NCI-H2196 treated with DMSO at 0.1 percent for 48 hours (cell line): Measurements from ENCODE around the gene LONP1.

Source experiments
- DNase-seq: peaks from one replicate; lab custom pipeline; 2025; ENCODE audit not compliant: unreplicated experiment; lab: John Stamatoyannopoulos, UW

LONP1 gene

GRCh38 chr19:5680437-5681368 is 39.2 kb downstream of the LONP1 start, which contains the start of the genes HSD11B1L and MICOS13:
Gene HSD11B1L, plus strand, starts transcription at chr19:5681027. Its CDS starts 3,806 bp downstream, at chr19:5684833.
Gene MICOS13, minus strand, starts transcription at chr19:5680516. Its CDS starts 30 bp downstream, at chr19:5680486.
- DNase-seq: peak; percentile 95

- no peak for DNase-seq
Measured at GRCh38 chr19:5680084-5680436, 39.9 kb downstream of the LONP1 start.

GRCh38 chr19:5679289-5680083 is 40.5 kb downstream of the LONP1 start:
- DNase-seq: no peak

- no peak for DNase-seq
Measured at GRCh38 chr19:5678071-5678718, 41.8 kb downstream of the LONP1 start.

GRCh38 chr19:5677580-5677979 is 42.4 kb downstream of the LONP1 start:
- DNase-seq: no peak

- no peak for DNase-seq
Measured at GRCh38 chr19:5677136-5677535, 42.8 kb downstream of the LONP1 start.

- no peak for DNase-seq
Measured at GRCh38 chr19:5676772-5677105, 43.2 kb downstream of the LONP1 start.

- no peak for DNase-seq
Measured at GRCh38 chr19:5676105-5676771, 43.7 kb downstream of the LONP1 start.

- no peak for DNase-seq
Measured at GRCh38 chr19:5674714-5675113, 45.2 kb downstream of the LONP1 start.

- no peak for DNase-seq
Measured at GRCh38 chr19:5673752-5674151, 46.2 kb downstream of the LONP1 start.

GRCh38 chr19:5672708-5673459 is 47.1 kb downstream of the LONP1 start:
- DNase-seq: no peak

- no peak for DNase-seq
Measured at GRCh38 chr19:5671600-5671999, 48.3 kb downstream of the LONP1 start.

- no peak for DNase-seq
Measured at GRCh38 chr19:5669212-5669611, 50.7 kb downstream of the LONP1 start.

- DNase-seq: no peak
Measured at GRCh38 chr19:5667751-5668271, 52.1 kb downstream of the LONP1 start.

- DNase-seq: no peak
Measured at GRCh38 chr19:5666921-5667610, 52.9 kb downstream of the LONP1 start.

- DNase-seq: no peak
Measured at GRCh38 chr19:5665781-5666513, 54.0 kb downstream of the LONP1 start.

- DNase-seq: no peak
Measured at GRCh38 chr19:5664515-5664914, 55.4 kb downstream of the LONP1 start.

- no peak for DNase-seq
Measured at GRCh38 chr19:5663904-5664303, 56.0 kb downstream of the LONP1 start.

GRCh38 chr19:5661483-5661882 is 58.5 kb downstream of the LONP1 start:
- DNase-seq: no peak
